Heart right ventricle (tissue), 16 donors: ENCODE results near the gene TTC6. TPM values are rescaled to one million over a fixed set of nuclear protein-coding genes. Genes with fewer than 3 reads are reported as not detected.

ENCODE experiments used
- ATAC-seq, 8 donors: fragments of 200-7000 bp; cut with Tn5 transposase; one replicate each; pipeline ENCODE4 v1.9.1; 2020; ENCODE audit warnings: mild to moderate bottlenecking in 8 of 8, moderate library complexity in 8 of 8, moderate number of reproducible peaks in 1 of 8
- DNase-seq, 2 donors: peaks; one replicate each; pipeline ENCODE4 v3.0.0-alpha.2; 2020
- H3K27ac ChIP-seq, 10 donors: fragments of 200-600 bp; sonication (generic) in 2 of 10; one replicate each; pipeline versions ENCODE4 v1.5.0 to v1.8.0; 2020 to 2022; ENCODE audit warnings: mild to moderate bottlenecking in 3 of 10
- H3K27me3 ChIP-seq, 7 donors: fragments of 200-600 bp; one replicate each; pipeline ENCODE4 v1.8.0; 2021 to 2022; ENCODE audit warnings: mild to moderate bottlenecking in 2 of 7
- H3K36me3 ChIP-seq, 9 donors: fragments of 200-600 bp; sonication (generic) in 1 of 9; one replicate each; pipeline versions ENCODE4 v1.5.0 to v1.8.0; 2020 to 2022; ENCODE audit warnings: mild to moderate bottlenecking in 2 of 9
- H3K4me1 ChIP-seq, 9 donors: fragments of 200-600 bp; sonication (generic) in 1 of 9; one replicate each; pipeline versions ENCODE4 v1.5.0 to v1.8.0; 2020 to 2022; ENCODE audit warnings: mild to moderate bottlenecking in 4 of 9
- H3K4me3 ChIP-seq, 10 donors: fragments of 200-600 bp; sonication (generic) in 2 of 10; one replicate each; pipeline versions ENCODE4 v1.5.0 to v1.8.0; 2020 to 2022; ENCODE audit warnings: mild to moderate bottlenecking in 7 of 10, moderate library complexity in 2 of 10
- H3K9me3 ChIP-seq, 11 donors: fragments of 200-600 bp in 10 of 11; sonication (generic) in 2 of 11; one replicate each; pipeline versions ENCODE4 v1.5.0 to v1.8.0; 2013 to 2022; ENCODE audit warnings: mild to moderate bottlenecking in 2 of 11, control low read depth in 1 of 11, moderate library complexity in 1 of 11
- WGBS, 2 donors: extraction: QIAGEN DNeasy Blood & Tissue Kit; methylation state at CpG; one replicate each; pipeline ENCODE4 v1.1.7; 2013; ENCODE audit warnings: inconsistent platforms in 1 of 2; 5-methylcytosine and 5-hydroxymethylcytosine counted together
- intact Hi-C, 10 donors: fragments of 100-400 bp; cut with DNase I; formaldehyde crosslinking; loops; one replicate each; pipeline versions ENCODE4 v1.11.1 to v1.14.2; 2022
- polyA plus RNA-seq, 2 donors: library from polyadenylated mRNA; stranded (reverse); fragments of 200-250 nt; gene quantifications; one replicate each; pipeline ENCODE4 v1.2.3, GENCODE V29; 2013
- total RNA-seq, 10 donors: library from RNA; stranded (reverse); fragmentation: NEBNext Ultra II Directional in 3 of 10; extraction: Animal tissue kit (Norgen Biotek cat#: 25700) in 3 of 10; gene quantifications; one replicate each; pipeline versions ENCODE4 v1.2.1 to v1.2.4, GENCODE V29; 2021 to 2023
- TF ChIP-seq, protein P1 (sequence below), 9 donors: fragments of 200-600 bp; sonication (generic) in 2 of 9; IDR thresholded peaks; one replicate each; pipeline versions ENCODE4 v1.5.0 to v1.8.0; 2021 to 2022; ENCODE audit warnings: antibody characterized with exemption in 9 of 9, mild to moderate bottlenecking in 5 of 9, moderate library complexity in 1 of 9
- donor health status: Arrhythmogenic right ventricular cardiomyopathy.
- donor health status: ischemic (EF 13 %, LVEDD 7.1; RV severe dilation, severe dysfunction).
- donor health status: healthy with polysubstance abuse.
- donor health status: DM: no; HTN: yes; CAD: no.
- donor health status: DM: no; HTN: no; CAD: no.
- donor health status: ischemic (EF 25% LVEDD 6.9; RV normal size, moderate dysfunction).
- donor health status: ischemic (EF 25% LVEDD 5.7; RV mildly dilated, moderate dysfunction).
- donor health status: healthy.
- donor health status: DM: yes; HTN: yes; CAD: no.
- donor health status: Ischemic cardiomyopathy.
- donor health status: ischemic (EF 35%, LVEDD 5.7; RV mildly dilated, moderate dysfunction).
- donor health status: nonischemic (EF 11% LVEDD 7.7; RV severe dilation, severe dysfunction).
- donor health status: DM: yes; HTN: yes; CAD: no.
- donor health status: PGD.
- donor health status: ischemic (EF 29% LVEDD 5.4; RV normal size, mild dysfunction).
- donor health status: nonischemic (EF 23%, LVEDD 6.1; RV moderate dilation, normal function).

Gene TTC6
- total and polyA plus RNA-seq, 12 donors, result not detected

DNA sequence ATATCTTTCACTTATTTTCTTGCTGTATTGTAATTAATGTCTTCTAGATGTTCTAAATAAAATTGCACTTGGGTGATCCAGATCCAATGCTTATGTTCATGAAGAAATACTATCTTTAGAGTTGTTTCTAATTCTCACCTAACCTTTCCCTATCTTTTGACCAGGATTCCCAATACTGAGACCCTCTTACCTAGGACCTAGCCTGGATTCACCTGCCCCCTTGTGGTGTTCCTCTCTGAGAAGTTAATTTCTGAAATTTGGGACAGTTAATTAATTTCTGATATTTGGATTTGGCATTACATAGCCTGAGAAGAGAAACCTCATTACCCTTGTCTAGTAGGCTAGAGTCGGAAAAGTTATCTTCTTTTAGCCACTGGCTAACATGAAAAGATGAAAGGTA is 29.9 kb upstream of the TTC6 start:
- no peaks in the 10 kb centered on the region for H3K27me3 ChIP-seq
- ATAC-seq (no peak), DNase-seq (no peak)
- no peaks in the 10 kb centered on the region for H3K36me3 ChIP-seq
- H3K27ac ChIP-seq, result no peak overlapping the region
- intact Hi-C loops, result no loop called here
- H3K4me1 ChIP-seq, result peaks cover 0 to 7% (median 0%) of the 10 kb centered on the region in 9 donors
- WGBS, 2 donors, result 82 to 83% methylated on average over 1 of the region's 1 CpG
- H3K4me3 ChIP-seq, result no peak overlapping the region
- no peaks in the 10 kb centered on the region for H3K9me3 ChIP-seq
- TF ChIP-seq, protein P1, sequence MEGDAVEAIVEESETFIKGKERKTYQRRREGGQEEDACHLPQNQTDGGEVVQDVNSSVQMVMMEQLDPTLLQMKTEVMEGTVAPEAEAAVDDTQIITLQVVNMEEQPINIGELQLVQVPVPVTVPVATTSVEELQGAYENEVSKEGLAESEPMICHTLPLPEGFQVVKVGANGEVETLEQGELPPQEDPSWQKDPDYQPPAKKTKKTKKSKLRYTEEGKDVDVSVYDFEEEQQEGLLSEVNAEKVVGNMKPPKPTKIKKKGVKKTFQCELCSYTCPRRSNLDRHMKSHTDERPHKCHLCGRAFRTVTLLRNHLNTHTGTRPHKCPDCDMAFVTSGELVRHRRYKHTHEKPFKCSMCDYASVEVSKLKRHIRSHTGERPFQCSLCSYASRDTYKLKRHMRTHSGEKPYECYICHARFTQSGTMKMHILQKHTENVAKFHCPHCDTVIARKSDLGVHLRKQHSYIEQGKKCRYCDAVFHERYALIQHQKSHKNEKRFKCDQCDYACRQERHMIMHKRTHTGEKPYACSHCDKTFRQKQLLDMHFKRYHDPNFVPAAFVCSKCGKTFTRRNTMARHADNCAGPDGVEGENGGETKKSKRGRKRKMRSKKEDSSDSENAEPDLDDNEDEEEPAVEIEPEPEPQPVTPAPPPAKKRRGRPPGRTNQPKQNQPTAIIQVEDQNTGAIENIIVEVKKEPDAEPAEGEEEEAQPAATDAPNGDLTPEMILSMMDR (IDR thresholded peaks at IDR 0.05), result no peak

DNA sequence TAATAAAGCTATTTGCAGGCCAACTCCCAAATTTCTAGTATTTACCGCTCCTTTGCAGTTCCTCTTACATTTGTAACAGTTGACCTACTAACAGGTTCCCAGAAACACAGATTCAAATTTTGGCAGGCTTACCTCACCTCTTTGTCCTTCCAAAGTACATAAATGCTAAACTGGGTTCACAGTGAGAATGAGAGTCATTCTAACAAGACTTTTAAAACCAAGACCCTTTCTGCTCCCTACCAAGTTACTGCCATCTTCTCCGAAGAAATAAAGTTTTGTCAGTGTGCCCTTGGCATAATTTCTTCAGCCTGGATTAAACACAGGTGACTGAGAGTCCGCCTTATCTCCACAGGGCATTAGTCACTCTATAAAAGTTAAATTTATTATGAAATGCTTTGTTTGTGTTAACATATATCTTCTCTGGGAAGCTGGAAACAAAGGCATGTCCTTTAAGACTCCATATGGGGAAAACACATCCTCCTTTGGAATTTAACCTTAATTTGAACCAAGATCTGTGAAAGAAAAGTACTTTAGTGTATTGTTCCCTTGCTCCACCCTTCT is 28.5 kb upstream of the TTC6 start:
- Histone ChIP-seq H3K4me3 (no peak overlapping the region), H3K9me3 (no peaks in the 10 kb centered on the region), H3K36me3 (no peaks in the 10 kb centered on the region), H3K27me3 (peaks cover 0 to 5% (median 0%) of the 10 kb centered on the region in 7 donors), H3K4me1 (peaks cover 0 to 7% (median 0%) of the 10 kb centered on the region in 9 donors), H3K27ac (no peak overlapping the region)
- DNase-seq (no peak), ATAC-seq (no peak)
- intact Hi-C loops, result no loop called here
- 41% methylated on average over 3 of the region's 3 CpGs for WGBS, 2 donors
- TF ChIP-seq, protein P1 (IDR thresholded peaks at IDR 0.05), result no peak

DNA sequence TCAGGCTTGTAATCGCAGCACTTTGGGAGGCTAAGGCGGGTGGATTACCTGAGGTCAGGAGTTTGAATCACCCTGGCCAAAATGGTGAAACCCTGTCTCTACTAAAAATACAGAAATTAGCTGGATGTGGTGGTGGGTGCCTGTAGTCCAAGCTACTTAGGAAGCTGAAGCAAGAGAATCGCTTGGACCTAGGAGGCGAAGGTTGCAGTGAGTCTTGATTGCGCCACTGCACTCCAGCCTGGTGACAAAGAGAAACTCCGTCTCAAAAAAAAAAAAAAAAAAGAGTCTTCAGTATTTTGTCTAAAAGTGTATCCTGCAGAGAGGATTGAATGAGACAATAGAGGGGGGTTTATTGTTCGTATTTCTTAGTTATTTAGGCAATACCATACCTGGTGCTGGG is 25.7 kb upstream of the TTC6 start:
- no peak for ATAC-seq
- intact Hi-C loops, result no loop called here
- 76 to 90% methylated on average over 7 of the region's 7 CpGs for WGBS, 2 donors
- no peak for DNase-seq
- Histone ChIP-seq H3K4me3 (no peak overlapping the region), H3K27ac (no peak overlapping the region), H3K27me3 (peaks cover 0 to 18% (median 6%) of the 10 kb centered on the region in 7 donors), H3K4me1 (peaks cover 0 to 7% (median 0%) of the 10 kb centered on the region in 9 donors), H3K36me3 (no peaks in the 10 kb centered on the region), H3K9me3 (peaks cover 0 to 4% (median 0%) of the 10 kb centered on the region in 11 donors)
- TF ChIP-seq, protein P1 (IDR thresholded peaks at IDR 0.05), result no peak

DNA sequence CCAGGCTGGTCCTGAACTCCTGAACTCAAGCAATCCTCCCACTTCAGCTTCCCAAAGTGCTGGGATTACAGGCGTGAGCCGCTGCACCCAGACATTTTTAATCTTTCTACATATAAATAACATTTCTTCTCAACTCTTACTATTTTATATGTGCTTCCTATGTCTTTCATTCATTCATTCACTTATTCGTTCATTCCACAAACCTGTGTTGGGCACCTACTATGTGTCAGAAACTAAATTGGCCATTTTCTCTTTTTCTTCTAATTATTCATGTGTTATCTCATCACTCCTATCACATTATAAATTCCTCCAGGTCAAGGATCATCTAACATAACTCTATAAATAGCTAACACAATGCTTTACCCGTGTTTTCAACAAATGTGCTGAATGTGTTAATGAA is 24.0 kb upstream of the TTC6 start:
- H3K4me1 ChIP-seq, result peaks cover 0 to 7% (median 0%) of the 10 kb centered on the region in 9 donors
- peaks cover 0 to 35% (median 13%) of the 10 kb centered on the region in 7 donors for H3K27me3 ChIP-seq
- DNase-seq, result no peak
- no peaks in the 10 kb centered on the region for H3K36me3 ChIP-seq
- WGBS, 2 donors, result 86 to 90% methylated on average over 4 of the region's 4 CpGs
- TF ChIP-seq, protein P1 (IDR thresholded peaks at IDR 0.05), result no peak
- H3K27ac ChIP-seq, result no peak overlapping the region
- intact Hi-C loops, result no loop called here
- H3K4me3 ChIP-seq, result no peak overlapping the region
- ATAC-seq, result no peak
- peaks cover 0 to 4% (median 0%) of the 10 kb centered on the region in 11 donors for H3K9me3 ChIP-seq
